Omental fat pad (tissue), 4 donors: ENCODE results near the gene NOA1. TPM values are rescaled to one million over a fixed set of nuclear protein-coding genes. Genes with fewer than 3 reads are reported as not detected.

Experiments used
- ATAC-seq: fragments of 150-250 bp; one replicate; pipeline ENCODE4 v1.9.1; 2016; ENCODE audit warnings: mild to moderate bottlenecking, moderate library complexity; ENCODE audit not compliant: low FRiP score
- DNase-seq: peaks from one replicate; pipeline ENCODE4 v3.0.0-alpha.2; 2019; ENCODE audit warnings: low spot score
- CTCF ChIP-seq, 3 donors: fragments of 450-650 bp; IDR thresholded peaks; one replicate each; pipeline ENCODE4 v1.5.1; 2016 to 2017; ENCODE audit warnings: antibody characterized with exemption in 3 of 3, mild to moderate bottlenecking in 3 of 3, moderate library complexity in 2 of 3
- total RNA-seq, 4 donors: library from RNA; depleted of rRNA; stranded (reverse); fragments of >200 nt; gene quantifications; one replicate each; pipeline ENCODE4 v1.1.0, GENCODE V29; 2016

NOA1 gene
- total RNA-seq, result 10 to 100 TPM; 15.7 to 22.2 (median 17.4) TPM

- ATAC-seq, result peak; percentile 96
- peak; percentile 90 for DNase-seq
- no peak for TF ChIP-seq CTCF (IDR thresholded peaks at IDR 0.05)
Observed at GRCh38 chr4:56977321-56978012, at the start of gene NOA1. TSS of gene NOA1 (minus strand) at chr4:56977606. CDS start at chr4:56977585, 21 bp downstream.

- DNase-seq, result no peak
- TF ChIP-seq CTCF (IDR thresholded peaks at IDR 0.05), result no peak
- no peak for ATAC-seq
Observed at GRCh38 chr4:57023104-57023503, 45.7 kb upstream of the NOA1 start.

DNA sequence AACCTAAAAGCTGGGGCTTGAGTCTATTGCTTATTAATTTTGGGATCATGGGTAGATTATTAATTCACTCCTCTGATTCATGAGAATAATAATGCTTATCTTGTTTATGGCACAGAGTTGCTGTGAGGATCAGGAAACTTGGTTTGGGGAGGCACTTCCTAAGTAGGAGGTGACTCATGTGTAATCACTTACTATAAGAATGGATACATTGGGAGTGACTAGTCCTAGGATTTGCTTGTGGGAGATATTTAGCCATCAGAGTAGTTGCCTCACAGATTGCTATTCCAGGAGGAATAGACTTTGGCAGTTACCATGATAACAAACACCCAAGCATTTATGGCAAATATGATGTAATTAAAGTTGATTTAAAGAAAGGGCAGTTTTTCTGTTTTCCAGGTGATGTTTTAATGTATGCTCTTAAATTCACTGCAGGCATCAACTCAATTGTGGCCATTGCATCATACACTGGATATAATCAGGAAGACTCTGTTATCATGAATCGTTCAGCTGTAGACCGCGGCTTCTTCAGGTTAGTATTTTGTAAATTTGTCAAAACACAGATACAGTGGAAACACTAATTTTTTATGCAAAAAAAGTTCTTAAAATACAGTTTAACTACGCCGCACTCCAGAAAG, 43.2 kb upstream of the NOA1 start:
- DNase-seq (no peak), ATAC-seq (peak; percentile 77)
- no peak for TF ChIP-seq CTCF (IDR thresholded peaks at IDR 0.05)

DNA sequence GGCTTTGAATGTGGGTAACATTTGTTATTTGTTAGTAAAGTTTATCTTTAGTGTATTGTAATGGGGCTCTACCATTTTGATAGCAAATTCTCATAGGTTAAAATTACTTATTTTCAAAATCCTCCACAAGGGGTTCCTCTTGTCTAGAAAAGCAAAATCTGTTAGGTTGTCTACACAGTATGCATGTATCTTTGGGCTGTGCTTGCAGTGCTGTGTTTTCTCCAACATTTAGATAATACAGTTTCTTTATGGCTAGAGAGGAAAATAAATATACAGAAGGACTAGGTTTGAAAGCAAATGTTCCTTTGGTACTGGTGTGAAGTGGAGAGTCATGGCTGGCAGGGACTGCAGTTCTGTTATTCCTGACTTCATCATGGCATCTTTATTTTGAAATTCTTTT, 41.6 kb upstream of the NOA1 start:
- TF ChIP-seq CTCF (IDR thresholded peaks at IDR 0.05), result no peak
- ATAC-seq (no peak), DNase-seq (no peak)

GRCh38 chr4:57013543-57014120, 36.2 kb upstream of the NOA1 start:
- DNase-seq (no peak), ATAC-seq (no peak)
- TF ChIP-seq CTCF (IDR thresholded peaks at IDR 0.05), result no peak

- no peak for TF ChIP-seq CTCF (IDR thresholded peaks at IDR 0.05)
- DNase-seq (no peak), ATAC-seq (no peak)
Observed at GRCh38 chr4:56999751-57000150, 22.3 kb upstream of the NOA1 start.
